Large intestine (tissue), 3 donors: Measurements from ENCODE around the gene SLC17A9. TPM values are rescaled to one million over a fixed set of nuclear protein-coding genes. Genes with fewer than 3 reads are reported as not detected.
A peak's percentile ranks its signal among the peaks of the same experiment; 100 is the strongest.

Source experiments
- DNase-seq, 2 donors: peaks; one replicate each; pipeline versions ENCODE4 v3.0.0 to v3.0.0-alpha.2; 2013
- H3K27ac ChIP-seq: one replicate; pipeline ENCODE4 v1.5.1; 2013; ENCODE audit warnings: low read length
- H3K27me3 ChIP-seq: 2 replicates; pipeline ENCODE4 v1.6.1; 2013; ENCODE audit warnings: low read length; ENCODE audit not compliant: control insufficient read depth, insufficient read depth
- H3K36me3 ChIP-seq: 2 replicates; pipeline ENCODE4 v1.6.1; 2013; ENCODE audit warnings: low read length; ENCODE audit not compliant: control insufficient read depth, insufficient read depth
- H3K4me1 ChIP-seq: one replicate; pipeline ENCODE4 v1.6.1; 2013; ENCODE audit warnings: low read length; ENCODE audit not compliant: control insufficient read depth, insufficient read depth
- H3K4me3 ChIP-seq: one replicate; pipeline ENCODE4 v1.5.1; 2013; ENCODE audit warnings: low read length
- H3K9me3 ChIP-seq: one replicate; pipeline ENCODE4 v1.6.1; 2013; ENCODE audit warnings: mild to moderate bottlenecking, low read depth, low read length, moderate library complexity; ENCODE audit not compliant: control insufficient read depth
- WGBS: methylation state at CpG from one replicate; pipeline ENCODE4 v1.1.5; 2013; ENCODE audit warnings: low lambda C conversion rate; ENCODE audit not compliant: insufficient coverage; 5-methylcytosine and 5-hydroxymethylcytosine counted together
- polyA plus RNA-seq: library from polyadenylated mRNA; unstranded; fragments of 120-200 nt; gene quantifications from one replicate; pipeline ENCODE4 v1.2.1, GENCODE V29; 2013

SLC17A9 gene
- polyA plus RNA-seq, 1 donor = 8.1 TPM

DNA sequence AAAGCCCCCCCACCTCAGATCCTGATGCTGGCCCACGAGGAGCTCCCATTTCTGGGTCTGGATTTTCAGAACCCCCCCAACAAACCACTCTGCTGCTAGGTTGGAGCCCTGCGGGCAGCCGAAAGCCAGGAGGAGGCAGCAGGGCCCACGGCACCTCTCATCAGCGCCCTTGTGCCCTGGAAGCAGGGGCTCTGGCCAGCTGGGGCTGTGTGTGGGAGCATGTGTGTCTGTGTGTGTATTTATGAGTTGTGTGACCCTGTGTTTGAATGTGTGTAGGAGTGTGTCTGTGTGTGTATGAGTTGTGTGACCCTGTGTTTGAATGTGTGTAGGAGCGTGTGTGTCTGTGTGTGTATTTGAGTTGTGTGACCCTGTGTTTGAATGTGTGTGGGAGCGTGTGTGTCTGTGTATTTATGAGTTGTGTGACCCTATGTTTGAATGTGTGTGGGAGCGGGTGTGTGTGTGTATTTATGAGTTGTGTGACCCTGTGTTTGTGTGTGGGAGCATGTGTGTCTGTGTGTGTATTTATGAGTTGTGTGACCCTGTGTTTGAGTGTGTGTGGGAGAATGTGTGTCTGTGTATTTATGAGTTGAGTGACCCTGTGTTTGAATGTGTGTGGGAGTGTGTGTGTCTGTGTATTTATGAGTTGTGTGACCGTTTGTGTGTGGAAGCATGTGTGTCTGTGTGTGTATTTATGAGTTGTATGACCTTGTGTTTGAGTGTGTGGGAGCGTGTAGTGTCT, 18.9 kb downstream of the SLC17A9 start:
- Histone ChIP-seq H3K27ac (no peak overlapping the region), H3K27me3 (peaks cover 57% of the 10 kb centered on the region)
- 100% methylated on average over 1 of the region's 10 CpGs for WGBS

GRCh38 chr20:62971950-62972844, 19.7 kb downstream of the SLC17A9 start:
- peaks cover 14% of the 10 kb centered on the region for H3K9me3 ChIP-seq
- WGBS = 0% methylated on average over 1 of the region's 38 CpGs
- no peak overlapping the region for H3K4me3 ChIP-seq
- peaks cover 64% of the 10 kb centered on the region for H3K27me3 ChIP-seq
- no peak overlapping the region for H3K27ac ChIP-seq
- no peaks in the 10 kb centered on the region for H3K36me3 ChIP-seq
- peak; percentile 71 for DNase-seq
- no peaks in the 10 kb centered on the region for H3K4me1 ChIP-seq

More for the DNA sequence above, 18.9 kb downstream of the SLC17A9 start:
- H3K4me3 ChIP-seq = no peak overlapping the region
- peaks cover 14% of the 10 kb centered on the region for H3K9me3 ChIP-seq
- no peaks in the 10 kb centered on the region for H3K4me1 ChIP-seq
- DNase-seq = no peak
- peaks cover 2% of the 10 kb centered on the region for H3K36me3 ChIP-seq

DNA sequence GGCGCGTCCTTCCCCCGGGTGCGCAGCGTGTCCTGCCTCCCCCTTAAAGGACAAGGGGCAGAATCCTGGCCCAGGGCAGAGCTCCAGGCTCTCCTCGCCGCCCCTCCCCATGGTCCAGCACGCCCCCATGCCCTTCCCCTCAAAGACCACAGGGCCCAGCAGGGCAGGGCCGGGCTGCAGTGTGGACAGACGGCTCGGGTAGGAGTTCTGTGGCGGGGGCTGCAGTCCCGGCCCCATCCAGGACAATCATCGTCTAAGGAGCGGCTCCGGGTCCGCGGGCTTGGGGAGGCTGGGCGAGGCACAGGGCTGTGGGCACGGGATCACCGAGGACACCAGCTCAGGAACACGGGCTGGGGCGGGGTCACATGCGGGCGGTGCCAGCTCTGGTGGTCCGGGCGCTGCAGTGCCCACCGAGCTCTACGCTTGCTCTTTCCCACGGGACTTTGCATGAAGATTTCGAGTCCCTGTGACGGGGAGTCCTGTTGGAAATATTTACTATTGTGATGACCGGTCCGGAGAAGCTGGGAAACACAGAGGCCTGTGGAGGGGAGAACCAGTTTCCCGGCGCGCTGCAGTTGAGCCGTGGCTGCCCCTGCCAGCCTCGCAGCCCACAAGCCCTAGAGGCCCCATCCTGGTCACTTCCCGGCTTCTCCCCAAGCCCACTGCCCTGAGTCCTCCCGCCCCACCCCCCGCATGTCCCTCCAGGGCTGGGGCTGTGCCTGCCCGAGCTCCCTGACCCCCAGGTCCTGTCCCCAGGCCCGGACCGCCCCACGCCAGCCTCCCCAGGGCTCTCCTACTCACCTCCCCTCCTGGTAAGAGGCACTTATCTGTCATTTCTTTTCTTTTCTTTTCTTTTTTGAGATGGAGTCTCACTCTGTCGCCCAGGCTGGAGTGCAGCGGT, 20.6 kb downstream of the SLC17A9 start:
- Histone ChIP-seq H3K9me3 (peaks cover 14% of the 10 kb centered on the region), H3K36me3 (no peaks in the 10 kb centered on the region), H3K27me3 (peaks cover 73% of the 10 kb centered on the region), H3K27ac (no peak overlapping the region), H3K4me3 (no peak overlapping the region), H3K4me1 (no peaks in the 10 kb centered on the region)
- no peak for DNase-seq
- WGBS = no CpG with 5 or more reads among the region's 48 CpGs

GRCh38 chr20:62975251-62975760, 22.8 kb downstream of the SLC17A9 start:
- no peak for DNase-seq
- Histone ChIP-seq H3K36me3 (no peaks in the 10 kb centered on the region), H3K27me3 (peaks cover 90% of the 10 kb centered on the region), H3K27ac (no peak overlapping the region), H3K4me1 (no peaks in the 10 kb centered on the region), H3K4me3 (no peak overlapping the region), H3K9me3 (peaks cover 14% of the 10 kb centered on the region)
- WGBS = no CpG with 5 or more reads among the region's 10 CpGs

DNA sequence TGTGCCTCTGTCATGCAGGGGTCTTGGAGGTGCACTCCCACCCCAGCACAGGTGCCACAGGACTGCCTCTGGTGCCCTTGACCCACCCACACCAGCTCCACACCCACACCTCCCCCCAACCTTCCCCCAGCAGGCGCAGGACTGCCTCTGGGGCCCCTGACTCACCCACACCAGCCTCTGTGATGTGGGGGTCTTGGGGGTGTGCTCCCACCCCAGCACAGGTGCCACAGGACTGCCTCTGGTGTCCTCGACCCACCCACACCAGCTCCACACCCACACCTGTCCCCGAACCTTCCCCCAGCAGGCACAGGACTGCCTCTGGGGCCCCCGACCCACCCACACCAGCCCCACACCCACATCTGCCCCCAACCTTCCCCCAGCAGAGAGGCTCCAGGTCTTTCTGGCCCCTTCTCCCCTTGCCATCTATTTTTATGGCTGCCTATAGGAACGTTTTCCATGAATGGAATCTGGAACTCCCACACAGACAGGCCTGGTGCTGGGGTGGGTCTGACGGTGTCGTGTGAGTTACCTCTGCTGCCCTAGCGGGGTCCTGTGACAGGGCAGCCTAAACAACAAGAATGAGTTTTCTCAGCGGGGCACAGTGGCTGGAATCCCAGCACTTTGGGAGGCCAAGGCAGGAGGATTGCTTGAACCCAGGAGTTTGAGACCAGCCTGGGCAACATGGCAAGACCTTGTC, 23.5 kb downstream of the SLC17A9 start:
- no CpG with 5 or more reads among the region's 9 CpGs for WGBS
- Histone ChIP-seq H3K27me3 (peaks cover 90% of the 10 kb centered on the region), H3K4me3 (no peak overlapping the region), H3K27ac (no peak overlapping the region), H3K4me1 (no peaks in the 10 kb centered on the region), H3K36me3 (no peaks in the 10 kb centered on the region), H3K9me3 (peaks cover 14% of the 10 kb centered on the region)
- DNase-seq = no peak

- no peaks in the 10 kb centered on the region for H3K4me1 ChIP-seq
- no CpG with 5 or more reads among the region's 16 CpGs for WGBS
- H3K36me3 ChIP-seq = no peaks in the 10 kb centered on the region
- no peak for DNase-seq
- H3K27me3 ChIP-seq = peaks cover 96% of the 10 kb centered on the region
- no peak overlapping the region for H3K4me3 ChIP-seq
- peaks cover 14% of the 10 kb centered on the region for H3K9me3 ChIP-seq
- no peak overlapping the region for H3K27ac ChIP-seq
These were observed 24.4 kb downstream of the SLC17A9 start for GRCh38 chr20:62976886-62977285.

DNA sequence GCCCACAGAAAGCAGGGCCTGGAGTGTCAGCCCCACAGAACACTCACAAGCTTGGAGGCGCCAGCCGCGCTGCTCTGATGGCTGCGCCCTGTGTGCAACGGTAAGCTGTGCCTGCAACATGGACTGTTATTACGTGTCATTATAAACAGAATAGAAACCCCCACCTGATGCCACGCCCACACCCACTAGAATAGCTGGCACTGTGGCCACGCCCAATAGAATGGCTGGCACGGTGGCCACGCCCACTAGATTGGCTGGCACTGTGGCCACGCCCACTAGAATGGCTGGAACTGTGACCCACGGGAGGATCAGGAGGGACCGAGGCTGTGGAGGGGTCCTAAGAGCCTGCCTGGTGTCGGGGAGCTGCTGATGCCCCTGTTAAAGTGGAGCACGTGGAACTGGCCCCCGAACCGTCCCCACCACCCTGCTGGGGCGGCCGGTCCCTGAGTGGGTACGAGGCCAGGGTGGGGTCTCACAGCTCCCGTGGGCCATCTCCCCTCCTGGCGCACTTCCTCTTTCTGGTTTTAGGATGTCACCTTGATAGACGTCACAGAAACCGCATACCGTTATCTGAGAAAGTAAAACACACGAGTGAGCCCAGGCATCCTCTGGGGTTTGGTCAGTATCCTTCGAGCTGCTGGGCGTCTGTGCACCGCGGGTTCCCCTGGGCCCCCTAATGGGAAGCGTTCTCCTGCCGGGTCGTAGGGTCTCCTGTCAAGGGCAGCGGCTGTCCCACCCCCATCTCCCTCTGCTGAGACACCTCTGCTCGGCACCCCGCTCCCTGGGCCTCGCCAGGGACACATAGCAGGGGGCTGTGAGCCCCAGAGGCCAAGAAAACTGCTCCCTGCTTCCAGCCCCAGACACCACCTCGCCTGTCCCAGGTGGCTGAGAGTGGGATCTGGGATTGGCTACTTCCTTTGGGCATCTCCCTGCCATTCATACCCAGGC, 25.4 kb downstream of the SLC17A9 start:
- Histone ChIP-seq H3K9me3 (peaks cover 9% of the 10 kb centered on the region), H3K27me3 (peaks cover 97% of the 10 kb centered on the region), H3K4me1 (no peaks in the 10 kb centered on the region), H3K36me3 (no peaks in the 10 kb centered on the region), H3K27ac (no peak overlapping the region), H3K4me3 (no peak overlapping the region)
- WGBS = no CpG with 5 or more reads among the region's 38 CpGs
- no peak for DNase-seq

- H3K27me3 ChIP-seq = peaks cover 92% of the 10 kb centered on the region
- no CpG with 5 or more reads among the region's 13 CpGs for WGBS
These were observed 26.0 kb downstream of the SLC17A9 start for GRCh38 chr20:62978561-62978943.

GRCh38 chr20:62979310-62979709, 26.8 kb downstream of the SLC17A9 start:
- DNase-seq = no peak
- H3K4me1 ChIP-seq = no peaks in the 10 kb centered on the region
- no CpG with 5 or more reads among the region's 14 CpGs for WGBS
- no peaks in the 10 kb centered on the region for H3K36me3 ChIP-seq
- no peak overlapping the region for H3K27ac ChIP-seq
- H3K4me3 ChIP-seq = no peak overlapping the region
- peaks cover 4% of the 10 kb centered on the region for H3K9me3 ChIP-seq
- H3K27me3 ChIP-seq = peaks cover 90% of the 10 kb centered on the region

More at GRCh38 chr20:62978561-62978943, 26.0 kb downstream of the SLC17A9 start:
- Histone ChIP-seq H3K4me1 (no peaks in the 10 kb centered on the region), H3K4me3 (no peak overlapping the region), H3K36me3 (no peaks in the 10 kb centered on the region), H3K27ac (no peak overlapping the region), H3K9me3 (peaks cover 4% of the 10 kb centered on the region)
- no peak for DNase-seq
